HG03442 (cell line): Measurements from ENCODE around the gene CENPX.

Experiments
- ATAC-seq: cut with Tn5 transposase; IDR thresholded peaks from one replicate; pipeline ENCODE4 v1.9.1; 2021; ENCODE audit warnings: mild to moderate bottlenecking, moderate library complexity; ENCODE audit not compliant: unreplicated experiment

The CENPX gene

DNA sequence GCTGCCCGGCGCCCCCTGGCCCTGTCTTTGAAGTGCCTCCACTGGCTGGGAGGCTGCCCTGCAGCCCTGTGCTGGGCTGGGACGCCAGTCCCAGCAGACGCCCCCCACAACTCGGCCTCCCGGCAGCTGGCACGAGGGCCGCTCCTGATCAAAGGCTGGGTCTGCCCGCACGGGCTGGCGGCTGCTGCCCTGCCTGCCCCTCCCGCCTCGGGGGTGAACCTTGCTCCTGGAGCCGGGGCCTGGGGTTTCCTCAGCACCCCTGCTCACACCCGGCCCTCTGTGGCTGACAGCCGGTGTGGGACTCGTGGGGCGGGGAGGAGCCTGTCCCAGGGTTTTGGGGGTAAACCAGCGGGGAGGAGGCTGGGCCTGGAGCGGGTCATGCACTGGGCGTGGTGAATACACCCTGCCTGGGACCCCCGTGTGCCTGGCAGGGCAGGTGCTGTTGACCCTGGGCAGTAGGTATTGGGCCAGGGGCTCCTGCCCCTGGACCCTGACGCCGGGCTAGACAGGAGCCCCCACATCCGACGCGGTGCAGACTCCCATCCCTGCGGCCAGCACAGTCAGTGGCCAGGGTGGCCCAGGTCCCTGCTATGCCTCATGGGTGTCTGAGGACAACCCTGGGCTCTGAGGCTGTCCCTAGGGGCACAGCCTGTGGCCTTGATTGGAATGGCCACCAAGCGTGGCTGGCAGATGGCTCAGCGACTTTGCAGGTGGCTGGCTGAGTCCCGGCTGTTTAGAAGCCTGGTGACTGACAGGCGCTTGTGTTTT lies 21.7 kb downstream of the CENPX start:
- no peak for ATAC-seq

DNA sequence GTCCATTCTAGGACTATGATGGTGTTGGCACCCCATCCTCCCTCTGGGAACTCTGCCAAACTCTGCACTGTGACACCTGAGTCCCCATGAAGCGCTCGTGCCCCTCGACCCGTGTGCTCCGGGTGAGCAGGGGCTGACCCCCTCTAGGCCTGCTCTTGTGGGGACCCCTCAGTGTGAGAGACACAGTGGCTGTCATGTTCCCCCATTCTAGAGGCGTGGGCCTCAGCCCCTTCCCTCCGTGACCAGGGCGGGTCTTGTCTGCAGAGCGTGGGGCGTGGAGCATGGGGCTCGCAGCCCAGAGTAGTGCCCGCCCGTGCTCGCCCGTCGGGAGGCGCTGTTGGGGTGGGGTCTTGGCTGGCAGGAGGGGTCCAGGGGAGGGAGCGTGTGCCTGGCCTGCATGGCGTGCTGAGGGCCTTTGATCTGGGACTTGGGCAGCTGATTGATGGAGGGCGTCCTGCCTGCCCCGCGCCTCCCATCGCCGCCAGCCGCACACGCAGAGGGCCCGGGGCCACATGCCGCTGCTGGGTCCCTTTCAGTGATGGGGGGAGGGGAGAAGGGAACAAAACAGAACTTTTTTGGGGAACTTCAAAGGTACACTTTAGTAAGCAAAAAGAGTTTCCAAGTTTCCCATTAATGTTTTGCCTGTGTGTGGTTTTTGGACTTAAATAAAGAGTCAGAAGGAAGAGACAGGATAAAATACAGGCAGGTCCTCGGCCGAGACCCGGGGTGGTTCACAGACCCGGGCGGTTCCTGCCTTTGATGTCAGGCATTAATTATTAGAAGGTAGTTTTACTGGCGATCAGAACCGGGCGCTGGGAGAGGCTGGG lies 22.5 kb downstream of the CENPX start:
- ATAC-seq, result no peak

DNA sequence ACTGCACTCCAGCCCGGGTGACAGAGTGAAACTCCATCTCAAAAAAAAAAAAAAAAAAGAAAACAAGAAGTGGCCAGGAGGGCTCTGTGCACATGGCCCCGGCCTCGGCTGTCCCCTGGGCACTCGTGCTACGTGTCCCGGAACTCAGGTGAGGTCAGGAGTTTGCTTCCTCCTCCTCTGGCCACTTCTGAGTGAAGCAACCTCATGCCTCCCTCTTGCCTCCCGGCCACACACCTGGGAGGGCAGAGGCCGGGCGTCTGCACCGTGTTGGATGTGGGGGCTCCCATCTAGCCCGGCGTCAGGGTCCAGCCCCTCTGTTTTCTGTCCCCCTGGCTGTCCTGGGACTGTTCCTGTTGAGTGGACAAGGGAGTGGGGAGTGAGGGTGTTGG lies 23.1 kb downstream of the CENPX start:
- no peak for ATAC-seq

DNA sequence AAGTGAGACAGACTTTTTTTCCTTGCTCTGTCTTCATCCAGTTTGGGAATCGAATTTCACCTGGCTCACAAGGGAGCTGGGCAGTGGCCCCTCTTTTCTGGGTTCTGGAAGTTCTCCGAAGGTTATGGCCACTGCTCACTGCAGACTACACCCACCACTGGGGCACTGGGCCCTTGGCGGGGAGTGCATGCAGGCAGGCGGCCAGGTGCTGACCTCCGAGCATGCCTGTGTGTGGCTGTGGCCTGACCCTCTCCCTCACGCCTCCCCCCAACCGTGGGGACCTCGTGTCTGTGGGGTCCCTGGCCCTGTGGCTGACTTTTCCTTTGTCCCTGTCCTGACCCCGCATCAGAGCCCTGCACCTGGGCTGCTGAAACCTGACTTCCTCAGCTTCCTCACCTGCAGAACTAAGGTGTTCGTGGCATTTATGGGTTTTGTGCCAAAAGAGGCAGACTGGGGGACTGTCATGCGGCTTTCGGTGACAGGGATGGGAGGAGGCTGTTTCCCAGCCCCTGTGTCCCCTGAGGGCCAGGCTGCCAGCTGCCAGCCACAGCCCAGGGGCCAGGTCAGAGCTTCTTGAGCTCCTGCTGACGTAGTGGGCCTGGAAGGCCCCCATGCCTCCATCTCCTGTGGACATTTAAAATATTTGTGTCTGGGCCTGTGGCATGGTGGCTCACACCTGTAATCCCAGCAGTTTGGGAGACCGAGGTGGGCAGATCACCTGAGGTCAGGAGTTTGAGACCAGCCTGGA lies 23.8 kb downstream of the CENPX start:
- no peak for ATAC-seq

DNA sequence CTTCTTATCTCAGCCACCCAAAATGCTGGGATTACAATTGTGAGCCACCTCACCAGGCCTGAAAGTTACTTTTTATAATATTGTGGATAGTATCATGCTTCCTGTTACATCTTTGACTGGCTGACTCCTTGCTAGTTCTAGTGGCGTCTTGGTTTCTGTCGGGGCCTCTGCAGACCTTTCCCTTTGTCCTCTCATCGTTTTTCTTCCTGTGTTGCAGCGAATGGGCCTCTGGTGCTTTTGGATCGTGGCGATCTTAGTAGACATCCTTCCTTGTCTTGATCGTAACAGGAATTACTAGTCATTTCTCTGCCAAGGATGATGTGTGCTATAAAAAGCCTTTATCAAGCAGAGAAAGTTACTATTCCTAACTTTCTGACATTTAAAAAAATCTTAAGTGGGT lies 24.5 kb downstream of the CENPX start:
- ATAC-seq, result no peak

DNA sequence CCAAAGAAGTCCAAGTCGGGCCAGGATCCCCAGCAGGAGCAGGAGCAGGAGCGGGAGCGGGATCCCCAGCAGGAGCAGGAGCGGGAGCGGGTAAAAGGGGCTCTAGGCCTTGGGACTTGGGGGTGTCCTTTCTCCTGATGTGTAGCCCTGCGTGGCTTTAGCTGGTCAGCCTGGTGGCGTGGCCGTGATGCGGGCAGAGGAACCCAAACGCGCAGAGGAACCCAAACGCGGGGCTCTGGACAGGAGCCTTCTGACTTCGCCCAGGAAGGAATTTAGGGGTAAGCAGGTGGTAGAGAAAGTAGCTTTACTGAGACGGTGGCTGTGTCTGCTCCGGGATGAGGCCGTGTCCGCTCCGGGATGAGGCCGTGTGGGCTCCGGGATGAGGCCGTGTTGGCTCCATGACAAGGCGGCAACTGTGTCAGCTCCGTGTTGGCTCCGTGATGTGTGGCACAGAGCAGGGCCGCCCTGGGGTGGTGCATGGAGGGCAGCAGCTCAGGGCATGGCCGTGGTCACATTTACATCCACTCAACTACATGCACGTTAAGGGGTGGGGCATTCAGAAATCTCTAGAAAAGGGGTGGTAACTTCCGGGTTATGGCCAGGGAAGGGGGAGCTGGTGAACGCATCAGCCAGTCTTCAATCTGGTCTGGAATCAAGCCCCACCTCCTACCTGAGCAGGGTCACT lies 25.8 kb downstream of the CENPX start:
- ATAC-seq, result no peak

DNA sequence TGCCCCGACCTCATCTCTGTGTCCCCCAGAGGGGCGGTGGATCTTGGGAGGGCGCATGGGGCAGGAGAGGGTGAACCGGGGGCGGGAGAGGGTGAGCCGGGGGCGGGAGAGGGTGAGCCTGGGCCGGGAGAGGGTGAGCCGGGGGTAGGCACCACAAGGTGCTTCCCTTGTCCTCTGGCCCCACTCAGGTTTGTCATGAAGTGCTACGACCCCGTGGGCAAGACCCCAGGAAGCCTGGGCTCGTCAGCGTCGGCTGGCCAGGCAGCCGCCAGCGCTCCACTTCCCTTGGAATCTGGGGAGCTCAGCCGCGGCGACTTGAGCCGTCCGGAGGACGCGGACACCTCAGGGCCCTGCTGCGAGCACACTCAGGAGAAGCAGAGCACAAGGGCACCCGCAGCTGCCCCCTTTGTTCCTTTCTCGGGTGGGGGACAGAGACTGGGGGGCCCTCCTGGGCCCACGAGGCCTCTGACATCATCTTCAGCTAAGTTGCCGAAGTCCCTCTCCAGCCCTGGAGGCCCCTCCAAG lies 26.4 kb downstream of the CENPX start:
- no peak for ATAC-seq

DNA sequence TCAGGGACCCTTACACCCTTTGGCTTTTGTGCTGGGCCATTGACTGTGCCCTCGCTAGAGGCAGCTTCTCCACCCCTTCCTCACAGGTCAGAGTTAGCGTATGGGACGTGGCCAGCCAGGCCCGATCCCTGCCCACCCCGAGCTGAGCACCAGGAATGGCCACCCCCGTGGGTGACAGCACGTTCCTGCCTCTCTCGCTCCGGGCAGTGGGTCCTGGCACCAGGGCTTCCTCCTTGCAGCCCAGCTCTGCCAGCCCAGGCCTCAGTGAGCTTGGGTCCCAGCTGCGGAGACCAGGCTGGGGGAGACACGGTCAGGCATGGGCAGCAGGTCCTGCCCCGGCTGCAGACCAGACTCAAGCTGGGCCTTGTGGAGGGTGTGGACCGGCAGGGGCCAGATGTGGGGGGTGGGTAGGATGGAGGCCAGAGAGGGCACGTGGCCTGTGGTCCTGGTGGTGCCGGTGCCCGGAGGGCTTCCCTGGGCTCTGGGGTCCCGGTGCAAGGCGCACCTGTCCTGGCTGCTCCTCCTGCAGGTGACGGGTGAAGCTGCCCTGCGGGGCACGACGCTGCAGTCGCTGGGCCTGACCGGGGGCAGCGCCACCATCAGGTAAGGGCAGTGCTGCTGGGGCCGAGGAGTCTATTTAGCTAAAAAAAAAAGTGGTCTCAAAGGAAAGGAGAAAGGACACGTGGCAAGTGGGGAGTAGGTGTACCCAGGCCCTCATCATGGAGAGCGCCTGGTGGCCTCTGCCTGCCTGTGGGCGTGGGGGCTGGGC lies 27.0 kb downstream of the CENPX start:
- ATAC-seq, result no peak

DNA sequence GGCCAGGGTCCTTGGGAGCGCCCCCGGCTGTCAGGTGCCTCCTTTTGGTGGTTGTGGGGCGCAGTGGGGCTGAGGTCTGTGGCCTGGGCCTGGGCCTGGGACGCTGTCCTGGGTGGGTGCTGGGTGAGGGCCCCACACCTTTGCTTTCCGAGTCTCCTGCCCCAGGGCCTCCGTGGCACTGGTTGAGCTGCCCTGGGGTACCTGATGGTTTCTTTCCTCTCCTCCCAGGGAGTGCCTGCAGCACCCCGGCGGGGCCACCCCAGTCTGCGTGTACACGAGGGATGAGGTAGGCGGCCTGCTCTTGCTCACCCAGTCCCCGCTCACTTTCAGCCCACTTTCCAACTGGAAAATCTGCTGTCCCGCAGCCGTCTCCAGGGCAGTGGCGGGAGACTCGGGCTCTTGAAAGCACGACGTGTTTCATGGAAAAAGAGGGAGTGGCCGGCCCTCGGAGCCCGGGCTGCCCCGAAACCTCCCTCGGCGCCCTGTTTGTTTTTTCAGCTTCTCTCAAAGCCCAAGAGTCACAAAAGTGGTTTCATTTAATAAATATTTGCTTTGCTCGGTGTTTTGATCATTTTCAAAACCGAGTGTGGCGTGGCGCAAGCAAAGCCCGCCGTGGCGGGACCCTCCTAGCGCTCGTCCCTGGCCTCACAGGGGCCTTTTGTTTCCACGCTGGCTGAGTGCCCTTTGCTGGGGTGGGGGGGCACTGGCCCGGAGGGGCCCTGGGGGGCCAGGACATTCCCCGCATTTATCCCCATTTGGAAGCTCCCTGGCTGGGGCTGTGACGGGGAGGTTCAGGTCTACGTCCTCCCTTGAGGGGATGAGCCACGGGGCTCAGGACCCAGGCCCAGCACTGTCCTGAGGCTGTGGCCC lies 27.9 kb downstream of the CENPX start:
- no peak for ATAC-seq

DNA sequence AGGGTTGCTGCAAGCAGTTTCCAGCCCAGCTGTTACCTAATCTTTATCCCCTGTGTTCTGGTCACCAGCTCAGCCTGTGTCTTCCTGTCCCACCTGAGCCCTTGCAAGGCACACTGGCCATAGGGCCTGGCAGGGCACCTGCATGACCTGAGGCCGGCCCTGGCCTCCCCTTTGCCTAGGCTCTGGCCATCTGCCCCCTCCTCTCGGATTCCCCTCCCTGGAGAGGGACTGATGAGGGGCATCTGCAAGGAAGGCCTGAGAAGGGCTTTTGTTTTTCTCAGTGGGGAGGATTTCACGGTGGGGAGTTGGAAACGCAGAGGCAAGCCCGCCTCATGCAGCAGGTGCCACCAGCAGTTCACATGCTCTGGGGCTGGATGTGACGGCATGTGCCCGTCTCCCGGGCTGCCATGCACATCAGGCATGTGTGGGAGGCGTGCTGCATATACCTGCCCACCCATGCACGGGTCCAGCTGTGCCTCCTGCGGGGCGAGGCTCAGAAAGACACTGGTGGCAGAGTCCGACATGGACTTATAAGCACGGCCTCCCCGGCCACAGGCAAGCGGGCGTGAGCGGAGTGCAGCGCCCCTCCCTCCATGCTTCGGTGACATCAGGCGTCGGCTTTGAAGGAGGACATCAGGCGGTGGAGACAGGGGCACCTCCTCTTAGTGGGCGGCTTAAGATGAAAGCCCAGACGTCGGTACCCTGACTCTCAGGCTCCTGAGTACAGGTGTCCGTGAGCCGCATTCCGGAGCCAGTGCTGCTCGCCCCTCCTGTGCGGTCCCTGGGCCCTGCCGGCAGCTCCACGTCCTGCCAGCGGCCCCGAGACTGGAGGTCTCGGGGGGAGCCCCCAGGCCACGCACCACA lies 28.7 kb downstream of the CENPX start:
- no peak for ATAC-seq

DNA sequence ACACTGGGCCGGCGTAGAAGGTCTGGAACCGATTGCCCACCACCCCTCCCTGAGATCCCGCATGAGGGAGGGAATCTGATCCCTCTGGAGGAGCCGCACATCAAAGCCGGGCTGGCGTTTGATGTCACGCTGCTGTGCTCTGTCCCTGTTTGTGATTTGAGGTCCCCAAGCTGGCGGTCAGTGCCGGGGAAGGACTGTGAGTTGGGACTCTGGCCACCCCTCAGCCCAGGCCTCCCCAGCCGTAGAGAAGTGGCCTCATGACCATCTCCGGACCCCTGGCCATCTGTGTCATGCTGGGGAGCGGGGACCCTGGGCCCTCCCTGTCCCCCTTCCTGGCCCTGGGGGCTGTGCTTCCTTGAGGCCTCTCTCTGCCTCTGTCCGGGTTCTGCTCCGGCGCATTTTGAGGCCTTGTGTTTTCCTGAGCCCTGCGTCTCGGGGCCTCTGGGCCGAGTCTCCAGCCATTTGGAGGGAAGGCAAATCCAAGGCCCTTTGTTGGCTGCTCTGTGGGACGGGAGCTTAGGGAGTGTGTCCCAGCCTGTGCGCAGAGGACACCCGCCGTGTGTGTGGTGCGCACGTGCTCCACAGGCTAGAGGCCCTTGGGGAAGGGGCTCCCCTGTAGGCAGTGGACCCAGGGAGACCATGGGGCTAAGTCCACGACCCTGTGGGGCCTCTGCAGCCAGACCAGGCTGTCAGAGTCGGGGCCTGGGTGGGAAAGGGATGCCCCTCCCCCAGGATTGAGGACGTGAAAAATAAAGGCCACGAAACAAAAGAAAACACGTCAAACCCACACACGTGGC lies 30.2 kb downstream of the CENPX start:
- ATAC-seq, result no peak

DNA sequence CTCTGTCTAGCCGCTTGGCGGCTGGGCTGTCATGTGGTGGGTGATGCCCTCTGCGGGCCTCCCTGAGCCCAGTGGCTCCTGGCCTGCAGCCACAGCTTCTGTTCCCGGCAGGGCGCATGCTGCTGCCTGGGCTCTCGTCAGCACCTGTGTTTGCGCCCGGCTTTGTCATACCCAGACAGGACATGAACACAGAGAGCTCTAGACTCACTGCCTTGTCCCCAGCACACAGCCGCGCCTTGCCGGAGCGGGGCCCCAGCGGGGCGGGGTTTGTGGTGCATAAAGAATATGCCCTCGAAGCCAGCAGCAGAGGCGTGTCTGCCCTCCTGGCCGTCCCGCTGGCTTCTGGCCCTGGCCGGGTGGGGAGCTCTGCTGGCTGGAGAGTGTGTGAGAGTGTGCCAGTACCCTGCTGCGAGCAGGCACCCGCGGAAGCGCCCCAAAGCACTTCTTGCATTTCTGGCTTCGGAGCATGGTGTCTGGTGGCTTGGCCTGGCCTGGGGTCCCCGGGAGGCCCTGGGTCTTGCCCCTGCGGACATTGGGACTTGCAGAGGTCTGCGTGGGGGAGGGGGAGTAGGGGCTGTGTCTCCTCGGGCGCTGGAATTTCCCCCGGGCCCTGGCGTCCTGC lies 30.9 kb downstream of the CENPX start:
- ATAC-seq, result no peak

DNA sequence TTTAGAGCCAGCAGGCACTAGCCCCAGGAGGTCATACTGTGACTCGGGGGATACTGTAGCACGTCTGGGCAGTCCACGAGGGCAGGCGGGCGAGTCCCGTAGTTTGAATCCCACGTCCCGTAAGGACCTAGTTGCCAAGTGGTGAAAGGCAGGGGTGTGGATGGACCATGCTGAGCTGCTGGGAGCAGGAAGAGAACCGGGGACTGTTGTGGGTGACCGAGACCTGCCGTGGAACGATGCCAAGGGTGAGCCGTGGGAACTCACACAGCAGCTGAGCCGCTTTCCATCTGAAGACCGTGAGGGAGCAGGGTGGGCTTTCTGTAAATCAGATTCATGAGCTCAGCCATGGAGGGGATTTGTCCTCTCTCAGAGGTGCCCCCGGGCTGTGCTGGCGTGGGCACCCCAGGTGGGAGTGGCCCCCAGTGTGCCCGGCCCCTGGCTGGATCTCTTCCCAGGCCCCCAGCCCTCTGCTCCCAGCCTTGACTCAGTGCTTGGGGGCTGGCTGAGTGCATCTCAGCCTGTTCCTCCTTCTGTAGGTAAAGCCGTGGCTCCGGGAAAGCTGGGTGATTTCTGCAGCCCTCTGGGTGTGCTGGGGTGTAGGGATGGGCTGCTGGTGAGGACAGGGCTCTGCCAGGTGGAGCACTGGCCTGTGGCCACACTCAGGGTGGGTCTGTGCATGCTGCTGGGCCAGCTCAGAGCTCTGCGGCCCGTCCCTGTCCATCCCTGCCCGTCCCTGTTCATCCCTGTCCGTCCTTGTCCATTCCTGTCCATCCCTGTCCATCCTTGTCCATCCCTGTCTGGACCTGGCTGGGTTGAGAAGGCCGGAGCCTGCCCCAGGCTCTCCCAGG lies 31.6 kb downstream of the CENPX start:
- no peak for ATAC-seq

DNA sequence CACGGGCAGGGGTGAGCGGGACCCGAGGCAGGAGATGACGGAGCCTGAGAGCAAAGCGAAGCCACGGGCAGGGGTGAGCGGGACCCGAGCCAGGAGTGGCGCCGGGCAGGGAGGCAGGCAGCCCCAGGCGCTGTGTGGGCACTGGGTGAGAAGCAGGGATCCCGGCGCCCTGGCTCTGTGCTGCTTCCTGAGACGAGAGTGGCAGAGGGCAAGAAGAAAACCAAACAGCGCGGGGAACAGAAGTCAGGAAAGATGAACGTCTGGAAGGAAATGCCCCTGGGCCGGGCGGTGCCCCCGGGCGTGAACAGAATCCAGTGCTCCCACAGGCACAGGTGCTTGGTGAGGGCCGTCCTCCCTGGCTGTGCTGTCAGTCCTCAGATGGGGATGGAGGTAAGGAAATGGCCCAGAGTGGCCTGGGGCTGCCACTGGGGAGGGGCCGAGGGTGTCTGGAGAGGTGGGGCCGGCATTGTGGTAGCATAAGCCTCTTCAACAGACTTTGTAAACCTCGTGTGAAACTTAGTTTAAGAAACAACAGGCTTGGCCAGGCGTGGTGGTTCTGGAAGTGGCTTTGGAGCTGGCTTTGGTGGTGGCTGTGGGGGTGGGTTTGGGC lies 35.4 kb downstream of the CENPX start:
- ATAC-seq, result no peak

DNA sequence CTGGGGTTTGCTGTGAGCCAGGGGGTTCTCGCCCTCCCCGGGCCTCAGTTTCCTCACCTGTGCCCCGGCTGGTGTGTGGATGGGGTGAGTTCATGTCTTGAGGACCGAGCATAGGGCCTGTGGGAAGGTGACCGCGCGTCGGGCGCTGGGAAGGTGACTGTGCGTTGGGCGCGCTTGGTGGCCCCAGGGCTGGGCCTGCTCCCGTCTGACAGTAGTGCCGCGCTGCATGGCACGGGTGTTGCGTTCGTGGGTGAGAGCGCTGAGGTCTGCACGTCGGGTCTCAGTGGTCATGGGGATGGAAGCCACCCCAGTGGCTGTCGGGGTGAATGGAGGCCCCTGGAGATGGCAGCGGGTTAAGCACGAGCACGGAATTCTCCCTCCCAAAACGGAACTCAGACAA lies 36.1 kb downstream of the CENPX start:
- no peak for ATAC-seq
